Osteocyte (in vitro differentiated cells): ENCODE results near the gene TXNRD3. TPM values are rescaled to one million over a fixed set of nuclear protein-coding genes. Genes with fewer than 3 reads are reported as not detected.

ENCODE experiments used
- DNase-seq: peaks from one replicate; pipeline ENCODE4 v3.0.0; 2021; ENCODE audit warnings: mixed read lengths; ENCODE audit not compliant: unreplicated experiment; ENCODE audit errors: extremely low spot score
- H3K27ac Mint-ChIP-seq: one replicate; pipeline ENCODE4 v1.8.0; 2021; ENCODE audit warnings: mild to moderate bottlenecking, mixed read lengths; ENCODE audit not compliant: unreplicated experiment
- H3K27me3 Mint-ChIP-seq: one replicate; pipeline ENCODE4 v1.8.0; 2021; ENCODE audit warnings: mixed read lengths; ENCODE audit not compliant: unreplicated experiment
- H3K36me3 Mint-ChIP-seq: one replicate; pipeline ENCODE4 v1.8.0; 2021; ENCODE audit warnings: mixed read lengths; ENCODE audit not compliant: unreplicated experiment
- H3K4me1 Mint-ChIP-seq: one replicate; pipeline ENCODE4 v1.8.0; 2021; ENCODE audit warnings: mixed read lengths; ENCODE audit not compliant: unreplicated experiment
- H3K4me3 Mint-ChIP-seq: one replicate; pipeline ENCODE4 v1.8.0; 2021; ENCODE audit warnings: mild to moderate bottlenecking, moderate library complexity, mixed read lengths; ENCODE audit not compliant: unreplicated experiment
- H3K9me3 Mint-ChIP-seq: one replicate; pipeline ENCODE4 v1.8.0; 2021; ENCODE audit warnings: mixed read lengths; ENCODE audit not compliant: unreplicated experiment
- total RNA-seq: library from RNA; stranded (reverse); gene quantifications from 2 replicates; pipeline ENCODE4 v1.2.1, GENCODE V29; 2021
- TF ChIP-seq, protein P1 (sequence below): fragments of 200-600 bp; sonication (generic); IDR thresholded peaks from 2 replicates; pipeline ENCODE4 v1.5.0; 2021; ENCODE audit warnings: antibody characterized with exemption, mild to moderate bottlenecking, moderate library complexity

The TXNRD3 gene
- total RNA-seq, 1 donor from 2014 or later: 17.6 TPM

DNA sequence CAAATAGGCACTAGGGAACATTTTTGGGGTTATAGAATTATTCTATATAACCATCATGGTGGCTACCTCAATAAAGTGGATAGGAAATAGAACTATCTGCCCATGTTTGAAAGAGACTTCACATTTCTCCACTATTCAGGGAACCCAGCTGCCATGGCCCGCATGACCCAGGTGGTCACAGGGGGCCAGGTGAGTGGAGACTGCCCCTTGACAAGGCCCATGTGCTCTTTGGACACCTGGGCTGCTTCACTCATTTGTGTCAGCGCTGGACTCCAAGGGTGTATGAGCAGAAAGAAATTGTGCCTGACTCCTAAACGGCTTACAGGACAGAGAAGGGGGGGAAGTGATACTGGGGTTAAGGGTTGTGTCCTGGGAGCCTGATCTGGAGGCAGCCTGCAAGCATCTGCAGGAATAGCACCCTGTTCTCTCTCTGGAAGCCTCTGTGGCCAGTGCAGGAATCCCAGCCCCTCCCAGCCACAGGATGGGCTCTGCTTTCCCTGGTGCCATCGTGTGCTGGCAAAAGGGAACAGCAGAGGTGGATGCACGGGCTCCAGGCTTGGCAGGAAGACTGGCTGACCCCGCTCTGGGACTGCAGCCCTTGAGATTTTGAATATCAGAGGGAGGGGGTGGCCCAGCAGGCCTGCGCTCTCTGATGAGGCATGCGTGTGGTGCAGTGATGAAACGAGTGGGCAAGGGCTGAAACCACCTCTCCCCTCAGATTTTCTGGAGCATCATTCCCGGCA lies 87.1 kb downstream of the TXNRD3 start:
- no peak overlapping the region for H3K4me3 Mint-ChIP-seq
- TF ChIP-seq, protein P1, sequence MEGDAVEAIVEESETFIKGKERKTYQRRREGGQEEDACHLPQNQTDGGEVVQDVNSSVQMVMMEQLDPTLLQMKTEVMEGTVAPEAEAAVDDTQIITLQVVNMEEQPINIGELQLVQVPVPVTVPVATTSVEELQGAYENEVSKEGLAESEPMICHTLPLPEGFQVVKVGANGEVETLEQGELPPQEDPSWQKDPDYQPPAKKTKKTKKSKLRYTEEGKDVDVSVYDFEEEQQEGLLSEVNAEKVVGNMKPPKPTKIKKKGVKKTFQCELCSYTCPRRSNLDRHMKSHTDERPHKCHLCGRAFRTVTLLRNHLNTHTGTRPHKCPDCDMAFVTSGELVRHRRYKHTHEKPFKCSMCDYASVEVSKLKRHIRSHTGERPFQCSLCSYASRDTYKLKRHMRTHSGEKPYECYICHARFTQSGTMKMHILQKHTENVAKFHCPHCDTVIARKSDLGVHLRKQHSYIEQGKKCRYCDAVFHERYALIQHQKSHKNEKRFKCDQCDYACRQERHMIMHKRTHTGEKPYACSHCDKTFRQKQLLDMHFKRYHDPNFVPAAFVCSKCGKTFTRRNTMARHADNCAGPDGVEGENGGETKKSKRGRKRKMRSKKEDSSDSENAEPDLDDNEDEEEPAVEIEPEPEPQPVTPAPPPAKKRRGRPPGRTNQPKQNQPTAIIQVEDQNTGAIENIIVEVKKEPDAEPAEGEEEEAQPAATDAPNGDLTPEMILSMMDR: peak; percentile 12
- peaks cover under 1% of the 10 kb centered on the region for H3K9me3 Mint-ChIP-seq
- DNase-seq: no peak
- H3K27ac Mint-ChIP-seq: no peak overlapping the region
- H3K36me3 Mint-ChIP-seq: no peaks in the 10 kb centered on the region
- peaks cover 35% of the 10 kb centered on the region for H3K27me3 Mint-ChIP-seq
- no peaks in the 10 kb centered on the region for H3K4me1 Mint-ChIP-seq

DNA sequence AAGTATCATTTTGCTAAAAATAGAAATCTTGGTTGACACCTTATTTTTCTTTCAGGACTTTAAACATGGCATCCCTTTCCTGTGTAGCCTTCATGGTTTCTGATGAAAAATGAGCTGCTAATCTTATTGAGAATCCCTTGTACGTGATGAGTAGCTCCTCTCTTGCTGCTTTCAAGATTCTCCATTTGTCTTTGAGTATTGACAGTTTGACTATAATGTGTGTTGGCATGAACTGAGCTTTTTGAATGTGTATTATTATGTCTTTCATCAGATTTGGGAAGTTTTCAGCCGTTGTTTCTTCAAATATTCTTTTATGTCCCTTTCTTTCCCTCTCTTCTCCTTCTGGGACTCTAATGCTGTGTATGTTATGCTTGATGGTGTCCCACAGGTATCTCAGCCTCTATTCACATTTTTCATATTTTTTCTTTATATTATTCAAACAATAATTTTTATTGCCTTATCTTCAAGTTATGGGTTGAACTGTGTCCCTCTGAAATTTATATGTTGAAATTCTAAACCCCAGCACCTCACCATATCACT lies 92.1 kb downstream of the TXNRD3 start:
- Mint-ChIP-seq H3K27ac (no peak overlapping the region), H3K36me3 (no peaks in the 10 kb centered on the region), H3K9me3 (peaks cover 14% of the 10 kb centered on the region), H3K27me3 (peaks cover 60% of the 10 kb centered on the region), H3K4me1 (no peaks in the 10 kb centered on the region), H3K4me3 (no peak overlapping the region)
- TF ChIP-seq, protein P1: no peak
- no peak for DNase-seq

DNA sequence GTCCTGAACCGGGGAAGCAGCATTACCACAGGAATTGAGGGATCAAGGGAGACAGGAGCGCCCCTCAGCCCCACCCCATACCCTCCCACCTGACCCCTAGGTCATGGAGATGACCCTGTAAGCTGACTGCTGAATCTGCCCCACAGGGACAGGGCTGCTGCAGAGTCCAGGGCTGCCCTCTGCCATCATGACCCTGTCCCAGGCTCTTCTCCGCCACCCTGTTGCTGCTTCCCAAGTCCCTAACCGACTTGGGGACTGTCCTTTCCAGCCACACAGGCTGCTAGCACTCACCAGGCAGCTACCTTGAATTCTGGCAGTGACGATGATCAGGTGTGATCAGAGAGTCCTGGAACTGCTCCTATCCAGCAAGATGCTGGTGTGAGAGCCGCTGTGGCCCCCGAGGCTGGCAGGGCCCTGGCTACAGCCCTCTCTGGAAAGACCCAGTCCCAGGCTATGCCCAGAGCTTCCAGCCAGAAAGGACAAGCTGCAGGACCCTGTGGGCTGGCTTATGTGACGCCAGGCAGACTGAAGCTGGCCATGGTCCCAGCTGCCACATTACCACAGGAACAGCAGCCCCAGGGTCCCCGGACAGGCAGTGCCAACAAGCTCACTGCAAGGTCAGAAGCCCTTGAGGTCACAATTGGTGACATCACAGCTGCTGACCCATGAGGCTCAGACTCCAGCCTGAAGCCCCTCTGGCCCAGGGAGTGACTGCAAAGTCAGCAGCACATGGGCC lies 96.4 kb downstream of the TXNRD3 start, which contains the start of gene C3orf22:
Gene C3orf22, minus strand, starts transcription at position 597 of the 736 bp plus-strand sequence. CDS start 5,542 bp downstream, outside the sequence.
- H3K4me3 Mint-ChIP-seq: no peak within 1 kb of the TSS
- DNase-seq: peak; percentile 83
- H3K36me3 Mint-ChIP-seq: no peaks in the 10 kb centered on the region
- H3K27me3 Mint-ChIP-seq: peaks cover 32% of the 10 kb centered on the region
- no peak within 1 kb of the TSS for H3K27ac Mint-ChIP-seq
- TF ChIP-seq, protein P1: no peak
- no peaks in the 10 kb centered on the region for H3K4me1 Mint-ChIP-seq
- peaks cover 14% of the 10 kb centered on the region for H3K9me3 Mint-ChIP-seq

DNA sequence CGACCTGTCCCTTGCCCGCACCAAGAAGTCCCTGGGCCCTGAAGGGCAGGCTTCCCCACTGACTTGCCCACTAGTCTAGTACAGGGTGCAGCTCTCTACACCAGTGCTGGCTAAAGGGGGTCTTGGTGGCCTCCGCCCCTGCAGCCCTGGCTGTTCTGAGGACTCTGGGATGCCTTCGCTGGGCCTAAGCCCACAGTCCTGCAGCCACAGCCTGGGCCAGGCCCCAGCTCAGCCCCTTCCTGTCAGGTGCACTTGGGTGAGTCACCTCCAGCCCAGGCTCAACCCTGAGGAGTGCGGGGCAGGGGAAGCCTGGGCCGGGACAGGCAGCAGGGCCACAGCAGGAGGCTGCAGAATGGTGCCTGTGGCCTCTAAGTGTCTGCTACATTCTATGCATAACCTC lies 97.2 kb downstream of the TXNRD3 start:
- H3K27me3 Mint-ChIP-seq: peaks cover 26% of the 10 kb centered on the region
- peaks cover 12% of the 10 kb centered on the region for H3K9me3 Mint-ChIP-seq
- H3K27ac Mint-ChIP-seq: no peak overlapping the region
- no peak overlapping the region for H3K4me3 Mint-ChIP-seq
- no peaks in the 10 kb centered on the region for H3K36me3 Mint-ChIP-seq
- TF ChIP-seq, protein P1: no peak
- DNase-seq: peak; percentile 80
- H3K4me1 Mint-ChIP-seq: no peaks in the 10 kb centered on the region

DNA sequence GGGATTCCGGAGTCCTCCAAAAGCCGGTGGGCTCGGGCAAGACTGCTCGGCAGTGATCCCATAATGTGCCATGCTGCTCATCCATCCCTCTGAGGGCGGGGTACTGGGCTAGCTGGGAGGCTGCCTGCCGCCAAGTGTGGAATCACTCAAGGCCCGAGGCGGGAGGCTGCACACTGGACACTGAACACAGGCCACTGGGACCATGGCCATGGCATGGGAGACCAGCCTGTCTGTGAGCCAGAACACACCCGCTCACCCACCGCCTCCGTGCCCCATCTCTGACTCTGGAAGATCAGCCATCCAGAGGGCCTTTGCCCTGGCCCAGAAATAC lies 97.5 kb downstream of the TXNRD3 start:
- Mint-ChIP-seq H3K27me3 (peaks cover 23% of the 10 kb centered on the region), H3K36me3 (no peaks in the 10 kb centered on the region), H3K27ac (no peak overlapping the region), H3K9me3 (peaks cover 9% of the 10 kb centered on the region), H3K4me3 (no peak overlapping the region), H3K4me1 (no peaks in the 10 kb centered on the region)
- TF ChIP-seq, protein P1: no peak
- DNase-seq: peak; percentile 83
